ENCODE measurements around the gene SLC2A4RG. TPM values are rescaled to one million over a fixed set of nuclear protein-coding genes. Genes with fewer than 3 reads are reported as not detected.

SLC2A4RG gene
- total and polyA plus RNA-seq, 4 donors: 18.8 to 121 (median 61.3) TPM

- Histone ChIP-seq H3K9me3 (ENCODE audit: control insufficient read depth in 4 of 4, insufficient read depth in 3 of 4, low read length in 3 of 4) (no peaks in the 10 kb centered on the region), H3K27ac (ENCODE audit: low read depth in 1 of 2, low read length in 1 of 2) (no peak overlapping the region), H3K36me3 (ENCODE audit: control insufficient read depth in 4 of 4, insufficient read depth in 4 of 4, low read length in 4 of 4) (peaks cover 0 to 15% (median 9%) of the 10 kb centered on the region in 4 donors), H3K9ac (ENCODE audit: insufficient read depth in 1 of 2, low read length in 2 of 2) (no peak overlapping the region), H3K4me3 (no peak overlapping the region), H3K27me3 (ENCODE audit: control insufficient read depth in 3 of 3, insufficient read depth in 3 of 3, low read length in 2 of 3) (no peaks in the 10 kb centered on the region), H3K4me1 (ENCODE audit: control insufficient read depth in 5 of 5, insufficient read depth in 5 of 5, low read length in 5 of 5) (peaks cover 0 to 4% (median 0%) of the 10 kb centered on the region in 5 donors)
- DNase-seq (no peak), ATAC-seq (ENCODE audit: insufficient read depth, low FRiP score) (no peak)
- TF ChIP-seq CTCF (IDR thresholded peaks at IDR 0.05; ENCODE audit: control extremely low read depth, extremely low read depth): no peak
- 95 to 96% methylated on average over 57 of the region's 57 CpGs for WGBS, 2 donors
Observed at GRCh38 chr20:63789836-63790571, 50.4 kb downstream of the SLC2A4RG start.

GRCh38 chr20:63790572-63791168, 51.1 kb downstream of the SLC2A4RG start:
- ATAC-seq (ENCODE audit: insufficient read depth, low FRiP score): no peak
- Histone ChIP-seq H3K4me1 (ENCODE audit: control insufficient read depth in 5 of 5, insufficient read depth in 5 of 5, low read length in 5 of 5) (peaks cover 0 to 4% (median 0%) of the 10 kb centered on the region in 5 donors), H3K27ac (ENCODE audit: low read depth in 1 of 2, low read length in 1 of 2) (no peak overlapping the region), H3K36me3 (ENCODE audit: control insufficient read depth in 4 of 4, insufficient read depth in 4 of 4, low read length in 4 of 4) (peaks cover 0 to 15% (median 9%) of the 10 kb centered on the region in 4 donors), H3K4me3 (no peak overlapping the region), H3K9ac (ENCODE audit: insufficient read depth in 1 of 2, low read length in 2 of 2) (no peak overlapping the region), H3K27me3 (ENCODE audit: control insufficient read depth in 3 of 3, insufficient read depth in 3 of 3, low read length in 2 of 3) (no peaks in the 10 kb centered on the region), H3K9me3 (ENCODE audit: control insufficient read depth in 4 of 4, insufficient read depth in 3 of 4, low read length in 3 of 4) (no peaks in the 10 kb centered on the region)
- no peak for DNase-seq
- WGBS, 2 donors: 95% methylated on average over 37 of the region's 37 CpGs
- TF ChIP-seq CTCF (IDR thresholded peaks at IDR 0.05; ENCODE audit: control extremely low read depth, extremely low read depth): no peak

GRCh38 chr20:63791497-63792156, 52.1 kb downstream of the SLC2A4RG start:
- H3K9me3 ChIP-seq (ENCODE audit: control insufficient read depth in 4 of 4, insufficient read depth in 3 of 4, low read length in 3 of 4): no peaks in the 10 kb centered on the region
- DNase-seq: peak in 1 of 3 donors; percentile 21
- no peak overlapping the region for H3K4me3 ChIP-seq
- H3K4me1 ChIP-seq (ENCODE audit: control insufficient read depth in 5 of 5, insufficient read depth in 5 of 5, low read length in 5 of 5): peaks cover 0 to 4% (median 0%) of the 10 kb centered on the region in 5 donors
- H3K27ac ChIP-seq (ENCODE audit: low read depth in 1 of 2, low read length in 1 of 2): peak overlapping the region; percentile 44 to 55
- H3K27me3 ChIP-seq (ENCODE audit: control insufficient read depth in 3 of 3, insufficient read depth in 3 of 3, low read length in 2 of 3): no peaks in the 10 kb centered on the region
- ATAC-seq (ENCODE audit: insufficient read depth, low FRiP score): no peak
- peaks cover 0 to 15% (median 9%) of the 10 kb centered on the region in 4 donors for H3K36me3 ChIP-seq (ENCODE audit: control insufficient read depth in 4 of 4, insufficient read depth in 4 of 4, low read length in 4 of 4)
- no peak overlapping the region for H3K9ac ChIP-seq (ENCODE audit: insufficient read depth in 1 of 2, low read length in 2 of 2)
- TF ChIP-seq CTCF (IDR thresholded peaks at IDR 0.05; ENCODE audit: control extremely low read depth, extremely low read depth): no peak
- WGBS, 2 donors: 64 to 68% methylated on average over 23 of the region's 23 CpGs
